Stimulated activated CD4-positive, alpha-beta T cell treated with anti-CD3 and anti-CD28 coated beads, Interleukin-4, amount 100 ng/mL, for 24 hours (primary cell): ENCODE results near the gene ALKBH2.

Experiments used
- DNase-seq: peaks from one replicate; pipeline ENCODE4 v3.0.0-alpha.2; 2020

Gene ALKBH2

DNA sequence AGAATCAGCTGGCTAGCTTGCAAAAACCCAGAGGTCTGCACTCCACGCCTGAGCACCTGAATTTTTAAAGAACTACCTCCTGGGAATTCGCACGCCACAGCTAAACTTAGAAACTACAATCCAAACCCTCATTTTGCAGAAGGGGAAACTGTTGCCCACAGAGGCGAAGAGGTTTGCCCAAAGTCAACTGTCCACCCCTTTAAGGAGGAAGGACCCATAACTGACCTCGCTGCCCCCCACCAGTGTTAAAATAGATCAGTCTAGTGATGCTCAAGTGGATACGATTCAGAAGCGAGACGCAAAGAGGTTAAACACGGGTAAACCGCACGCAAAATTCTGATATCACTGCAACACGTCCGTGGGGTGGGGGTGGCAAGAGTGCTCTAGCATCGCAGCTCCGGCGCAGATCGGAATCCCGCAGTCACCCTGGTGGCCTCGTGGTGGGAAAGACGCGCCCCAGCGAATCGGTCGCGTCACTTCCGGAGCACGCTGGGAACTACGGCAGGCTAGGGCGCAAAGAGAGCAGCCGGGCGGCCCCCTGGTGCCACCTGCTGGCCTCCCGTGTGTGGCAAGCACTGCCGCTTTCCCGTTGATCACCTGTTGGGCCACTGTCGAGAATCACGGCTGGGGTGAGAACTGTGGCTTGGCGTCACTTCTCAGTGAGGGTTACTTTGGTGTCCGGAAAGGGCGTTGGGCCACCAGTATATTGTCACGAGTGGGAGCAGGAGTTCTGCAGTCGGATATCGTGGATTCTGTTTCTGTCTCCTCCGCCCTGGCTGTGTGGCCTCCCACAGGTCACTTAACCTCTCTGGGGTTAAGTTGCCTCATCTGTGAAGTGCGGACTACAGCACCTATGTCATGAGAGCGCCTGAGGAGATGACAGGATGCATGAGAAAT is at the start of gene ALKBH2:
Gene ALKBH2 (minus strand): TSS at position 451 of the 897 bp plus-strand sequence. CDS start 686 bp downstream, outside the sequence.
- peak; percentile 95 for DNase-seq

DNA sequence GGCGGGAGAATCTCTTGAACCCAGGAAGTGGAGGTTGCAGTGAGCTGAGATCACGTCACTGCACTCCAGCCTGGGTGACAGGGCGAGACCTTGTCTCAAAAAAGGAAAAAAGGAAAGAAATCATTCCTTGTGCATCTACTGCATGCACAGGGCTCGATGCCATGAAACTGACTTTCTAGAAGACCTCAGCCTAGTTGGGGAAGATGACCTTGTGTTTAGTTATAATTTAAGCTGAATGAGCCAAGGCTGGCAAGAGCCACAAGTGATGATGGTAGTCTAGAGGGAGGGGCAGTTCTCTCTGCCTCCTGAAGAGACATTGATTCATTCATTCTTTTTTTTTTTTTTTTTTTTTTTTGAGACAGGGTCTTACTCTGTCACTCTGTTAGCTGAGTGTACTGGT is 47.3 kb upstream of the ALKBH2 start:
- no peak for DNase-seq

DNA sequence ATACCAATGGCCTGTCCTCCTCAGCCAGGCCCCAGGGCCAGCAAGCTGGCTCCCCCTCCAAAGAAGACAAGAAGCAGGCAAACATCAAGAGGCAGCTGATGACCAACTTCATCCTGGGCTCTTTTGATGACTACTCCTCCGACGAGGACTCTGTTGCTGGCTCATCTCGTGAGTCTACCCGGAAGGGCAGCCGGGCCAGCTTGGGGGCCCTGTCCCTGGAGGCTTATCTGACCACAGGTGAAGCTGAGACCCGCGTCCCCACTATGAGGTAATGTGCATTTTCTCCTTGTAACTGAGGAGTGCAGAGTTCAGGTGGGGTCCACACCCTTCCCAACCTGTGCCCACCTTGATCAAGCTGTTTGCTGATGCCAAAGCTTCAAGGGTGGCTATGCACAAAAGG is 46.5 kb upstream of the ALKBH2 start:
- no peak for DNase-seq

DNA sequence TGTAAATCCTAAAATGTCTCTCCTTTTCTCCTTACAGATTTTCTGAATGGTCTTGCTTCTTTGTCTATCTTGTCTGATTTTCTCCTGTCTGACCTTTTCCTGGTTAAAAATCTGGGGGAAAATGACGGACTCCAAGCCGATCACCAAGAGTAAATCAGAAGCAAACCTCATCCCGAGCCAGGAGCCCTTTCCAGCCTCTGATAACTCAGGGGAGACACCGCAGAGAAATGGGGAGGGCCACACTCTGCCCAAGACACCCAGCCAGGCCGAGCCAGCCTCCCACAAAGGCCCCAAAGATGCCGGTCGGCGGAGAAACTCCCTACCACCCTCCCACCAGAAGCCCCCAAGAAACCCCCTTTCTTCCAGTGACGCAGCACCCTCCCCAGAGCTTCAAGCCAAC is 46.1 kb upstream of the ALKBH2 start:
- DNase-seq, result no peak

DNA sequence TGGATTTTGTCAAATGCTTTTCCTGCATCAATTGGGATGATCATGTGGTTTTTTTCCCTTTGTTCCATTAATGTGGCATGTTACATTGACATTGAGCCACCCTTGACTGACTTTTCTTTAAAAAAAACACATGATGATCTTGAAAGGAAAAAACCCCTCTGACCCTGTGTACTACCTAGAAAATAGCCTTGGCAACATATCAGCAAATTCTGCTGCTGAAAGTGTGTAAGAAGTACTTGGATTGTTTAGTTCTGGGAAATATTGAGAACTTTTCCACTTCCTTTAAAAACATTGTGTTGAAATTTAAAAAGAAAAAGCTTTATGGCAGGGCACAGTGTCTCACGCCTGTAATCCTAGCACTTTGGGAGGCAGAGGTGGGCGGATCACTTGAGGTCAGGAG is 43.8 kb upstream of the ALKBH2 start:
- no peak for DNase-seq

DNA sequence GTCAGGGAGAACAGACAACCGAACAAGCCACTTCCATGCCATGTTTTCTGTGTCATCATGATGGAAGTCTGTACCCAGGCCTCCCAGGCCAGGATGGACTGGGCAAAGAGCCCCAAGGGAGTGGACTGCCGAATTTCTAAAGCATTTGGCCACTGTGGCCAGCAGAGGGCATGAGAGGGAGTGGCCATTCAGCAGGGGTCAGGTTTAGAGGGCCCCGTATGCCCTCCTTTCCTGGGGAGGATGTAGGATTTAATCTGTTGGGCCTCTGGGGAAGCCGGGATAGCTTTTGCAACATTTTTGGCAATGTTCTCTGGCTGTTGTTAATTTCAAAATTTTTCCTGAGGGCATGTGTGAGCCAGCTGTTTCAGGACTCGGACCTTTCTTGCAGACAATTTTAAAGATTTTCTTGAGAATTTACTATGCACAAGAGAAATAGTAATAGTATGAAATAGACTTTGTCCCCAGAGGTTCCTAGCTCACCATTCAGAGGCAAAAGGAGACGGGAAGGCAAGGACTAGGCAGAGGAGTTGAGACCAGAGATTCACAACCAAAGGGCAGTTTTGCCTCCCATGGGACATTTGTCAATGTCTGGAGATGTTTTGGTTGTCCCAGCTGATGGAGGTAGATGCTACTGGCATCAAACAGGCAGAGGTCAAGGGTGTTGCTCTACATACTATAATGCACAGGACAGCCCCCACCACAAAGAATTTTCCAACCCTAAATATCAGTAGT is 41.1 kb upstream of the ALKBH2 start:
- no peak for DNase-seq

DNA sequence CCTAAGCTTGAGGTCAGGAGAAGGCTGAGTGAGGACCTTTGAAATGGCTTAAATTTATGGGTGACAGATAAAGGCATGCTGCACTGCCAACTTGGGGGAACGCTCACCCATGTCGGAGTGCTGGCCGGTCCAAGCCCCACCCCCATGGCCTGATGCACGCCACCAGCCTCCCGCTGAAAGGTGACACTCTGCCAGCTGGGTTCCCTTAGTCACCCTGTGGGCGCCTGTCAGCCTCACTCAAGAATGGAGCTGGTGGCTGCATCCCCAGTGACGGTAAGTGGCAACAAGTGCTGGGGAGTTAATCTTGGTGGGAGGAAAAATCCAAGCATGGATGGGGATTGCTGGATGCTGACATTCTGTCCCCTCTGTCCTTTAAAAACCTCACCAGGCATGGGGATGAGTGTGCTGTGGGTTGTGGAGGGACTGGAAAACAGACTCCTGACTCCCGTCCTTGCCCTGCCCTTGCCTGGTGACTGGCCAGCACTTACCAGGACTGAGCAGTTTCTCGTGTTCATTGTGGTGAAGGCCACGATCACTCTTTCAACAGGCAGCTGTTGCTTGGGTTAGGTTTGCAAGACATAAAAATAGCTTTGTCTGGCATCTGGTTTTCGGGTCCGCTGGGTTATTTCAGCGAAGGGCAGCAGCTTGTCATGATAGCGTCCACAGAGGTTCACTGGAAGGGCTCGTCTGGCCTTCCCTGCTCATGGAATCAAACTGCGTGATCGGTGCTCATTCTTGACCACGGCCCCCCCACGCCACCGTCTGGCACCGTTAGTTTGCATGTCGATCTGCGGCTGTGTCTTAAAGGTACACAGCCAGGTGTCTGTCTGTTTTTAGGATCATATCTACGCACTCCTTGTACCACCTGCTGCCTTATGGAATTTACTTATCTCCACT is 38.1 kb upstream of the ALKBH2 start:
- no peak for DNase-seq

DNA sequence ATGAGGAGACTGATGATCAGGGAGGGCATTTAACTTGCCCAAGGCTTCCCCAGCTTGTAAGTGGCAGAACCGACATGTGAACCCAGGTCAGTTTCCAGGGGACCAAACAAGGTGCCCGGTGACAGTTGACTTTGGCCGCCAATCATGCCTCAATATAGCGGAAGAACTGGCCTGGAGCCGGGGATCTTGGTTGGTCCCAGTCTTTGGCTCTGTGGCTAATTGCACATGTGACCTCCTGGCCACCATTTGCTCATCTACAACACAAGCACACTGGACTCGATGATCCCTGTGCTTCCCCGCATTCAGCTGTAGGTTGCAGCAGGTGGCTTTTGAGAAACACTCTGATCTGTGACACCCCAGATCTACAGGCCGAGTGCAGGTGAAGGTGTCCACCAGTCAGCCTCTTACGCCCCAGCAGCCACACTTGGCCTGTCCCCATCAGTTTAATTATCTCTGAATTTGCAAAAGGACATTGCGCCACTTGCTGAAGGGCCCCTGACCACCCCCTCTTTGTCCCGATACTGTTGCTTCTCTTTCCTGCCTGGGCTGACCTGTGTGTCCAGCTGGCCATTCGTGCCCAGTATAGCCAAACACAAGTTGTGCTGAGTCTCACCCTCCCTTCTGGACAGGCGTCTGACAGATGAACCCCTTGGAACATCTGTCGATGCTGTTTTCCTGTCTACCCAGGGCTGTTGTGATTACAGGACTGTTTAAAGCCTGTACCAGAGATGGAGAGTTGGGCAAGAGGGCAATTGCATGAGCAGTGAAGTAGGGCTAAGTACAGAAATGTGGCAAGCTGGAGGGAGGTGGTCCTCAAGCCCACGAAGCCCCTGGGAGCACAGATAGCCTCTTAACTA is 37.3 kb upstream of the ALKBH2 start:
- DNase-seq, result no peak

DNA sequence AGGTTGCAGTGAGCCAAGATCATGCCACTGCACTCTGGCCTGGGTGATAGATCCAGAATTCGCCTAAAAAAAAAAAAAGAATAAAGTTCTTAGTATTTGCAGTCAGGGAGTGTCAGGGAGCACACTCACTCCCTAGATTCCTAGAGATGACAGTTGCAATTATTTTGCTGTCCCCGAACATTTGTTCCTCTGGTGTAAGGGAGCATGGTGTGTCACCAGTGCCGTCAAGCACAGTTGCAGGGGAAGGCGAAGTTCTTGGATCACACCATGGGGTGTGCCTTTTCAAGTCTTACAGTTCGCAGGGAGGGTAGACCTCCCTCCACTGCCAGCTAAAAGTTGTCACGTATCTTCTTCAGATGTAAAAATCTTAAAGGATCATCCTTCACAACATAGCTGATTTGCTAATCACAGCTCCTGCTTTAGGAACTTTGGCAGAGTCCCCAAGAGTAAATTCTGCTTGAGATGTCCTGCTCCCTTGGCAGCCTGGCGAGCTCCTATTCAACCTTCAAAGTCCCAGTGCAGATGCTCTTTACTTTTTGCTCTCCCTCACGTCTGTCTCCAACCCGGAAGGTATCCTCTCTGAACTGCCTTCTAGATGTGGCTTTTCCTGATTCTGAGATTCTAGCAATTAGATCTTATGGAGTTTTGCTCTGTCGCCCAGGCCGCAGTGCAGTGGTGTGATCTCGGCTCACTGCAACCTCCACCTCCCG is 34.4 kb upstream of the ALKBH2 start:
- DNase-seq, result no peak

DNA sequence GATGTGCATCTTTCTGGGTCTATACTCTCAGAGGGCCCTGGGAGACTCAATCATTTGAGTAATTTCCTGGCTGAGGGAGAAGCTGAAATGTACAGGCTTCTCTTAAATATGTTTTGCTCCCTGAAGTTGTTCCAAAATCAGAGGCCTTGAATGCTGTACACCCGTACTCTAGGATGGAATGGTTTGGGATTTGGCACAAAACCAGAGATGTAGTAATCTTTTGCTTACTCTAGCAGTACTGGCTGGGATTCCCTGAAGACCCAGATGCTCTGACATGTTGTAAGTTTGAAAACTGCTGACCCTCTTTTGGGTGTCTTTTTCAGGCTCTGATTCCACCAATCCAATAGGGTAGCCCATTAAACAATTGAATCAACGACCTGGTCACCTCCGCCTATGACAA is 33.5 kb upstream of the ALKBH2 start:
- no peak for DNase-seq

DNA sequence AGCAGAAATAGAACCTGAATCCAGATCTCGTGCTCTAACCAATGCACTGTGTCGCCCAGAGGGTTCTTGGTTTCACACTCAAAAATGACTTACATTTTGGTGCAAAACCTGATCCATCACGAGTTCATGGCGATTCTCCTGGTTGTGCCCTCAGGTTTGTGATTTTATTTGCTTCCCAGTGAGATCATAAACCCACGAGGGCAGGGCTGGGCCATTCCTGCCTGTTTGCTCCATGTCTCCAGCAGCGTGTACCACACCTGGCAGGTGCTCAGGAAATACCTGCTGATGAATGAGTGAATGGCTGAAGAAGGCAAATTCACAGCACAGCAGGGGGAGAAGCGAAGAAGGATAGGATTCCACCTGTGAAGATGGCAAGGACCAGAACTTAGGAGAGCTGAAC is 32.5 kb upstream of the ALKBH2 start:
- DNase-seq, result no peak

DNA sequence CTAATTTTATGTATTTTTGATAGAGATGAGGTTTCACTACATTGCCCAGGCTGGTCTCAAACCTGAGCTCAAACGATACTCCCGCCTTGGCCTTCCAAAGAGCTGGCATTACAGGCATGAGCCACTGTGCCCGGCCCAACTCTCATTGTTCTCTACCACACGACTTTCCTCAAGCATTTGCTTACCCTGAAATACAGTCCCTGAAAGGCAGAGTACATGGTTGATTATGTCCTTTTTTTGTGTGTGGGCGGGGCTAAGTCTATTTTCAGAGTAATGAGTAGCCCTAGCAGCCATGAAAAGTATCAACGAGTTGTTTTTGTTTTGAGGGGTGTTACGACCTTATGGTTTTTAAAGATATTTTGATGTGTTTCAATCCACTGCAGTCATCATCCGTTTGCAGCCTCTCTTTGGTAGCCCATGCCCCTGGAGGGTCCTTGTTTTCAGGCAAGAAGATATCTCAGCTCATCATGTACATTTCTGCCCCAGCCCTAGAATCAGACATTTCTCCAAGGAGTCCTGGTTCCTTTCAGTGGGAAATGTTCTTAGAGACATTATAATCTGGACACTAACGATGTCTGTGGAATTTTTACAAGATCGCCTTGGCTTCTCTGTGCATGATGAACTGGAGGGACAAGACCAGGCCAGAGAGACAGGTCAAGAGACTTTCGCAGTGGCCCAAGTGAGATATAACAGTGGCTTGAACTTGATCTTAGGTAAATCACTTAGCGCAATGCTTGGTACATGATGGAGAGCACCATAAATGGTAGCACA is 31.8 kb upstream of the ALKBH2 start:
- DNase-seq, result no peak

DNA sequence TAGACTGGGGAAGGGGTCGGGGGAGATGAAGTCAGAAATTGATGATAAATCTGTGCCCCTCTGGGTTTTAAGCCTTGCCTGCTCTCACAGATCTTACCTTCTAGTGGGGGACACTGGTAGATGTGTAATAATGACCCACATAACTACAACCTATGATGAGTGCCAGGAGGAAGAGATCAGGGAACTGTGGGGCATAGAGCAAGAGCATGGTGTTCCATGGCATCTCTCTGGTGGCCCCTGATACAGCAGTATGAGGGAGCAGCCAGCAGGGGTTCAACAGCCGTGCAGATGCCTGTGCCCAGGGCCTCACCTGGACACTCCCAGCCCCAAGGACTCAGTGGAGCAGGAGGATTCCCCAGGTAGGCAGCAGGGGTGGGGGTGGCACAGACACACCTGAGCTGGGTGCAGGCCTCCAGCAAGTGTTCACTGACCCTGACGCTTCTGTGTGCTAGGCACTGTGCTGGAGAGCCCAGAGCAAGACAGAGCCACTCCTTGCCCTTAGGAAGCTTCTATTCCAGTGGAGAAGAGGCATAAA is 28.1 kb upstream of the ALKBH2 start:
- no peak for DNase-seq

DNA sequence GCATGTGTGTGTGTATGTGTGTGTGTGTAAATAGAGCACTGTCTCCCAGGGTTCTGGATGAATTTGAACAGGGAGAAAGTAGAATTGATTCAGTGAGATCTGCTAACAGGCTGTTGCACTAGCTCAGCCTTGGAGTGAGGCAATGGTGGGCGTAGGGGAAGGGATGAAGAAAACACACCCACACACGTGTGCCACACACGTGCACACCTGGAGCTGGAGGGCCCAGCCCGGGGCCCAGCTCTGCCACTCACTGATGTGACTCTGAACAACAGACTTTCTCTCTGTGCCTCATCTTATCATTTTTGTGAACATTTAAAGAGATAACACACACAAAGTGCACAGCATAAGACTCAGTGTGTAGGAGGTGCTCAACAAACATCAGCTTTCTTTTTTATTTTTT is 27.3 kb upstream of the ALKBH2 start:
- DNase-seq, result no peak

DNA sequence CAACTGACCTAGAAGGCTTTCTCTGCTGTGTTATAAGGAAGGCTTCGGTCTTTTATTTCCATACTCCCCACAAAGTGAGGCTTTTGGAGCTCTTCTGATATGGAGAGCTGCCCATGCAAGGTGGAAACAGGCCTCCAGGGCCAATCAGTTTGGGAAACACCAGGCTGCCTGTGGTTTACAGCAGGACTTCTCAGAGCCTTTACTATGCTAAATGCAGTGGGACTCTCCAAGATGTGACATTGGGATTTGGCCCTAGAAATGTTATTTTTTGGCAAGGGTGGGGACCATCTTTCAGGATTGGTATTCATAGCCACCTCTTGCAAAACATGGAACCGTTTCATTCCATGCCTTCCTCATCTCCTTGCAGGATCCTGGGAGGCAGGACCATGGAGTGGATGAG is 26.8 kb upstream of the ALKBH2 start:
- DNase-seq, result no peak

DNA sequence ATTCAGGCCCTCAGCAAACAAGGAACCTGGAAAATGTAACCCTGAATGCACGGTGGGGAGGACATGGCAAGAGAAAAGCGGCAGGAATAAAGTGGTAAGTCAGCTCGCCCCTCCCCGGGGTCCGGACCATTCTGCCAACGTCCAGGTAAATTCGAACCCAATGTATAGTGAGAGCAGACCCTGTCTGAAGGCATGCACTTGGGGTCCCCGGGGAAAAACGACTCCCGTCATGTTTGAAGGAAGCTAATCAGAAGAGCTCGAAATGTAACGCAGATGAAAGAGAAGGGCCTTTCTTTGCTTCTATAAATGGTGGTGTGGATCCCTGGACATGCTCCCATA is 23.3 kb upstream of the ALKBH2 start:
- DNase-seq, result no peak

DNA sequence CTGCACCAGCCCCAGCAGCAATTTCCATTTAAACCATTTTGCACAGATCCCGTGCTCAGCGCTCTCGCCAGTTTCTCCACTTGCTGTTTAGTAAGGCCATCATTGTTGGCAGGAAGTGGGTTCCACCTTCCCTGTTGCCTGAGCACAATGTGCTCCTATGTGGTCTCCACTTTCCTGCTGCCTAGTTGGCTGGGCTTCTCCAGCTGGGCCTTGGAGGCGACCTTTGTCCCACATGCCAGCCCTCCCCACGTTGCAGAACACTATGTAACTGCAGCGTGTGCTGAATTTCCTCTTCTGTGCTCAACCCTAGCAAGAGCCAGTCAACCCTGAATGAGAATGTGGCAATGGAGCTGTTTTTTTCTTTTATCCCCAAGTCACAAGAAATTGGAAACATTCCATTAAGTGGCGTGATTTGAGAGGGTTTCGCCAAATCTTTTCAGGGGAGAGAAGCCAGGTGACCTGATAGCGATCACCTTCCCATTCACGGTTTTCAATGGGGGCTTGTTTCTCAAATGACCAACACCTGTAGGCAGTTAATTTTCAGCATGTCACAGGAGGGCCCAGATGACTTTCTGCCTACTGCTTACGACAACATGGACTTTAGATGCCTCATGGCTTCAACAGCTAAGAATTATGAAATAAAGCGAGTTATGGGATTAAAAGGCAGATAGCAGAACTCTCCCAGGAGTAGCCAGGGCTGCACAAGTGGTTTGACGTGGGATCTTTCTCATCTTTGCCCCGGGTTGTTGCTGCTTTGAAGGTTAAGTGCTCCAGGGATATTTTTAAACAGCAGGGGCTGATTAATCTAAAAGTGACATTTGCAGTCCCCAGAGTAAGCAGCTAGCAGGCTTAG is 22.7 kb upstream of the ALKBH2 start, which contains the start of gene ACACB:
Gene ACACB (plus strand): TSS at position 830 of the 853 bp plus-strand sequence. CDS start 22,819 bp downstream, outside the sequence.
- DNase-seq, result no peak

DNA sequence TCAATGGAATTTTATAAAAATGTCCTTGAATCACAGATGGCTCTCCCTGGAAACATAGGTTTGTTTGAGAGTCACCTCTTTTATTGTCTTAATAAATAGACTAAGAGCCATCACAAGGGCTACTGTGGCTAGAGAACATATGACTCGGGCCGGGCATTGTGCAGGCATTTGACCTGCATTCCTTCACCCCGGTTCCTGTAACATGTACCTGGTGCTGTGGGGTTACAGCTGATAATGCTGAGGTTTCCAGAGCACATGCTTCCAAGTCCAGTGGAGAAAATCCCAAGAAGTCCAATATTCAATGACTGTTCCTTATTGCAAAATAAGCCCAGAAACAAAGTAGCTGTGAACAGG is 22.1 kb upstream of the ALKBH2 start:
- no peak for DNase-seq

DNA sequence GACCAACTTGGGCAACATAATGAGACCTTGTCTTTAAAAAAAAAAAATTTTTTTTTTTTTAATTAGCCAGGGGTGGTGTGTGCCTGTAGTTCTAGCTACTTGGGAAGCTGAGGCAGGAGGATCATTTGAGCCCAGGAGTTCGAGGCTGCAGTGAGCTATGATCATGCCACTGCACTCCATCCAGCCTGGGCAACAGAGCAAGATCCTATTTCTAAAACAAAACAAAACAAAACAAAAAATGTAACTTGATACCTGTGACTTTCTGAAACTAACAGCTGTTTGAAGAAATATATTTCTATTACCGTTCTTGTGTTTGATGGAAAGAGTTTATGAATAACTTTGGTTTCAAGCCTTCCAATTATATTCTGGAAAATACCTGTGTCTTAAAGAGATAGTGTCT is 21.4 kb upstream of the ALKBH2 start:
- no peak for DNase-seq
